ENCODE data around the gene PCBD1.

The PCBD1 gene

GRCh38 chr10:70911386-70911785 lies 23.0 kb upstream of the PCBD1 start:
- no peak for DNase-seq (ENCODE audit: low read depth, low spot score)
- Histone ChIP-seq H3K27me3 (ENCODE audit: insufficient read depth, insufficient read length) (no peaks in the 10 kb centered on the region), H3K9me3 (ENCODE audit: insufficient read depth, low read length) (peaks cover 6% of the 10 kb centered on the region; the same call in 1 of the 2 replicates), H3K4me1 (ENCODE audit: insufficient read depth, insufficient read length) (no peaks in the 10 kb centered on the region), H3K36me3 (ENCODE audit: insufficient read depth, insufficient read length, low read length) (no peaks in the 10 kb centered on the region), H3K4me3 (ENCODE audit: insufficient read length, low read depth) (no peak overlapping the region), H3K9ac (ENCODE audit: insufficient read length, low read depth) (no peak overlapping the region)
- TF ChIP-seq ZNF274 (IDR thresholded peaks at IDR 0.05; ENCODE audit: low read depth, low read length) (no peak), YY1 (IDR thresholded peaks at IDR 0.05; ENCODE audit: insufficient read depth, insufficient read length) (no peak), SUZ12 (IDR thresholded peaks at IDR 0.05; ENCODE audit: extremely low read depth, insufficient read depth, insufficient read length) (no peak)

- TF ChIP-seq SUZ12 (IDR thresholded peaks at IDR 0.05; ENCODE audit: extremely low read depth, insufficient read depth, insufficient read length) (no peak), ZNF274 (IDR thresholded peaks at IDR 0.05; ENCODE audit: low read depth, low read length) (no peak), YY1 (IDR thresholded peaks at IDR 0.05; ENCODE audit: insufficient read depth, insufficient read length) (no peak)
- DNase-seq (ENCODE audit: low read depth, low spot score): no peak
- Histone ChIP-seq H3K9ac (ENCODE audit: insufficient read length, low read depth) (no peak overlapping the region), H3K4me1 (ENCODE audit: insufficient read depth, insufficient read length) (no peaks in the 10 kb centered on the region), H3K36me3 (ENCODE audit: insufficient read depth, insufficient read length, low read length) (no peaks in the 10 kb centered on the region), H3K9me3 (ENCODE audit: insufficient read depth, low read length) (peaks cover 6% of the 10 kb centered on the region; the same call in 1 of the 2 replicates), H3K4me3 (ENCODE audit: insufficient read length, low read depth) (no peak overlapping the region), H3K27me3 (ENCODE audit: insufficient read depth, insufficient read length) (no peaks in the 10 kb centered on the region)
Observed at GRCh38 chr10:70910486-70911341, 22.3 kb upstream of the PCBD1 start.

GRCh38 chr10:70909326-70909935 lies 21.1 kb upstream of the PCBD1 start:
- Histone ChIP-seq H3K36me3 (ENCODE audit: insufficient read depth, insufficient read length, low read length) (no peaks in the 10 kb centered on the region), H3K9ac (ENCODE audit: insufficient read length, low read depth) (no peak overlapping the region), H3K27me3 (ENCODE audit: insufficient read depth, insufficient read length) (no peaks in the 10 kb centered on the region), H3K9me3 (ENCODE audit: insufficient read depth, low read length) (peaks cover 6% of the 10 kb centered on the region; the same call in 1 of the 2 replicates), H3K4me3 (ENCODE audit: insufficient read length, low read depth) (no peak overlapping the region), H3K4me1 (ENCODE audit: insufficient read depth, insufficient read length) (peaks cover 2% of the 10 kb centered on the region)
- TF ChIP-seq SUZ12 (IDR thresholded peaks at IDR 0.05; ENCODE audit: extremely low read depth, insufficient read depth, insufficient read length) (no peak), ZNF274 (IDR thresholded peaks at IDR 0.05; ENCODE audit: low read depth, low read length) (no peak), YY1 (IDR thresholded peaks at IDR 0.05; ENCODE audit: insufficient read depth, insufficient read length) (no peak)
- no peak for DNase-seq (ENCODE audit: low read depth, low spot score)

- no peaks in the 10 kb centered on the region for H3K27me3 ChIP-seq (ENCODE audit: insufficient read depth, insufficient read length)
- DNase-seq (ENCODE audit: low read depth, low spot score): no peak
- no peaks in the 10 kb centered on the region for H3K36me3 ChIP-seq (ENCODE audit: insufficient read depth, insufficient read length, low read length)
- no peak overlapping the region for H3K9ac ChIP-seq (ENCODE audit: insufficient read length, low read depth)
- H3K4me3 ChIP-seq (ENCODE audit: insufficient read length, low read depth): no peak overlapping the region
- TF ChIP-seq YY1 (IDR thresholded peaks at IDR 0.05; ENCODE audit: insufficient read depth, insufficient read length): no peak
- no peak for TF ChIP-seq SUZ12 (IDR thresholded peaks at IDR 0.05; ENCODE audit: extremely low read depth, insufficient read depth, insufficient read length)
- TF ChIP-seq ZNF274 (IDR thresholded peaks at IDR 0.05; ENCODE audit: low read depth, low read length): no peak
- peaks cover 6% of the 10 kb centered on the region; the same call in 1 of the 2 replicates for H3K9me3 ChIP-seq (ENCODE audit: insufficient read depth, low read length)
- peaks cover 2% of the 10 kb centered on the region for H3K4me1 ChIP-seq (ENCODE audit: insufficient read depth, insufficient read length)
Observed at GRCh38 chr10:70908406-70909296, 20.3 kb upstream of the PCBD1 start.

- TF ChIP-seq SUZ12 (IDR thresholded peaks at IDR 0.05; ENCODE audit: extremely low read depth, insufficient read depth, insufficient read length): no peak
- no peak for TF ChIP-seq YY1 (IDR thresholded peaks at IDR 0.05; ENCODE audit: insufficient read depth, insufficient read length)
- no peak for TF ChIP-seq ZNF274 (IDR thresholded peaks at IDR 0.05; ENCODE audit: low read depth, low read length)
- H3K27me3 ChIP-seq (ENCODE audit: insufficient read depth, insufficient read length): no peaks in the 10 kb centered on the region
- H3K4me1 ChIP-seq (ENCODE audit: insufficient read depth, insufficient read length): peaks cover 5% of the 10 kb centered on the region
- peaks cover 6% of the 10 kb centered on the region; the same call in 1 of the 2 replicates for H3K9me3 ChIP-seq (ENCODE audit: insufficient read depth, low read length)
- no peak overlapping the region for H3K9ac ChIP-seq (ENCODE audit: insufficient read length, low read depth)
- no peaks in the 10 kb centered on the region for H3K36me3 ChIP-seq (ENCODE audit: insufficient read depth, insufficient read length, low read length)
- no peak overlapping the region for H3K4me3 ChIP-seq (ENCODE audit: insufficient read length, low read depth)
- no peak for DNase-seq (ENCODE audit: low read depth, low spot score)
Observed at GRCh38 chr10:70907637-70908405, 19.5 kb upstream of the PCBD1 start.

- DNase-seq (ENCODE audit: low read depth, low spot score): no peak
- Histone ChIP-seq H3K4me3 (ENCODE audit: insufficient read length, low read depth) (no peak overlapping the region), H3K27me3 (ENCODE audit: insufficient read depth, insufficient read length) (no peaks in the 10 kb centered on the region), H3K9ac (ENCODE audit: insufficient read length, low read depth) (no peak overlapping the region), H3K4me1 (ENCODE audit: insufficient read depth, insufficient read length) (peaks cover 5% of the 10 kb centered on the region), H3K9me3 (ENCODE audit: insufficient read depth, low read length) (no peaks in the 10 kb centered on the region; the same call in 1 of the 2 replicates), H3K36me3 (ENCODE audit: insufficient read depth, insufficient read length, low read length) (no peaks in the 10 kb centered on the region)
- TF ChIP-seq YY1 (IDR thresholded peaks at IDR 0.05; ENCODE audit: insufficient read depth, insufficient read length) (no peak), SUZ12 (IDR thresholded peaks at IDR 0.05; ENCODE audit: extremely low read depth, insufficient read depth, insufficient read length) (no peak), ZNF274 (IDR thresholded peaks at IDR 0.05; ENCODE audit: low read depth, low read length) (no peak)
Observed at GRCh38 chr10:70906953-70907636, 18.7 kb upstream of the PCBD1 start.

Data from NT2/D1 (cell line).